GM12872 (cell line): ENCODE results near the gene LZTS3.

Source experiments
- TF ChIP-seq, protein P1 (sequence below): IDR thresholded peaks from 3 replicates; pipeline ENCODE4 v1.5.1; 2011; ENCODE audit warnings: low read depth, mild to moderate bottlenecking, low read length, moderate library complexity; ENCODE audit not compliant: insufficient read depth

The LZTS3 gene

DNA sequence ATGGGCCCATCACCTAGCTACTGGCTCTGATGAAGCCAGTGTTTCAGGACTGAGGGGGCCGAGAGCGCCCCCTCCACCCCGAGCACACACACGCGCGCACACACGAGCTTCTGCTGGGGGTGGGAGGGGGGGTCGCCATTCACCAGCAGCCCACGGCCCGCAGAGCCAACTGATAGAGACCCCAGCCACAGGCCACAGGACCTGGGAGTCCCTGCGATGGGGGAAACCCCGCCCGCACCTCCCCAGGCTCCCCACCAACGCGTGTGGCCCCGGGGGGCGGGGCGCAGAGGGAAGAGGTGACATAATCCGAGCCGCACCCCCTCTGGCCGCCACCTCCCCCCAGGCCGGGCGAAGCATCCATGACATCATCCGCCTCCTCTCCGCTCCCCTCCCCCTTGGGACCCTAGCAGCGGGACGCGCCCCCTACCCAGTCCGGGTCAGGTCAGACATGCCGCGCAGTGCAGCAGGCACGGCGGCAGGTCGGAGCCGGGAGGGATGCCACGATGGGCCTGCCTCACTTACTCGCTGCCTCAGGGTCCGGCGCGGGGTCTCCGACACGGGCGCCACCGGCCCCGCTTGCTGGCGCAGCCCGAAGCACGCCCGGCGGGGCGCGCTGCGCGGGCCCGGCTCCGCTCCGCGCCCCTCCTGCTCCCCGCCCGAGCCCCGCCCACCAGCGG, at the start of gene LZTS3:
TSS of gene LZTS3 (minus strand) at position 617 of the 677 bp plus-strand sequence. CDS start 6,386 bp downstream, outside the sequence.
- TF ChIP-seq, protein P1, sequence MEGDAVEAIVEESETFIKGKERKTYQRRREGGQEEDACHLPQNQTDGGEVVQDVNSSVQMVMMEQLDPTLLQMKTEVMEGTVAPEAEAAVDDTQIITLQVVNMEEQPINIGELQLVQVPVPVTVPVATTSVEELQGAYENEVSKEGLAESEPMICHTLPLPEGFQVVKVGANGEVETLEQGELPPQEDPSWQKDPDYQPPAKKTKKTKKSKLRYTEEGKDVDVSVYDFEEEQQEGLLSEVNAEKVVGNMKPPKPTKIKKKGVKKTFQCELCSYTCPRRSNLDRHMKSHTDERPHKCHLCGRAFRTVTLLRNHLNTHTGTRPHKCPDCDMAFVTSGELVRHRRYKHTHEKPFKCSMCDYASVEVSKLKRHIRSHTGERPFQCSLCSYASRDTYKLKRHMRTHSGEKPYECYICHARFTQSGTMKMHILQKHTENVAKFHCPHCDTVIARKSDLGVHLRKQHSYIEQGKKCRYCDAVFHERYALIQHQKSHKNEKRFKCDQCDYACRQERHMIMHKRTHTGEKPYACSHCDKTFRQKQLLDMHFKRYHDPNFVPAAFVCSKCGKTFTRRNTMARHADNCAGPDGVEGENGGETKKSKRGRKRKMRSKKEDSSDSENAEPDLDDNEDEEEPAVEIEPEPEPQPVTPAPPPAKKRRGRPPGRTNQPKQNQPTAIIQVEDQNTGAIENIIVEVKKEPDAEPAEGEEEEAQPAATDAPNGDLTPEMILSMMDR, result no peak; the same call in 2 of the 3 replicates

DNA sequence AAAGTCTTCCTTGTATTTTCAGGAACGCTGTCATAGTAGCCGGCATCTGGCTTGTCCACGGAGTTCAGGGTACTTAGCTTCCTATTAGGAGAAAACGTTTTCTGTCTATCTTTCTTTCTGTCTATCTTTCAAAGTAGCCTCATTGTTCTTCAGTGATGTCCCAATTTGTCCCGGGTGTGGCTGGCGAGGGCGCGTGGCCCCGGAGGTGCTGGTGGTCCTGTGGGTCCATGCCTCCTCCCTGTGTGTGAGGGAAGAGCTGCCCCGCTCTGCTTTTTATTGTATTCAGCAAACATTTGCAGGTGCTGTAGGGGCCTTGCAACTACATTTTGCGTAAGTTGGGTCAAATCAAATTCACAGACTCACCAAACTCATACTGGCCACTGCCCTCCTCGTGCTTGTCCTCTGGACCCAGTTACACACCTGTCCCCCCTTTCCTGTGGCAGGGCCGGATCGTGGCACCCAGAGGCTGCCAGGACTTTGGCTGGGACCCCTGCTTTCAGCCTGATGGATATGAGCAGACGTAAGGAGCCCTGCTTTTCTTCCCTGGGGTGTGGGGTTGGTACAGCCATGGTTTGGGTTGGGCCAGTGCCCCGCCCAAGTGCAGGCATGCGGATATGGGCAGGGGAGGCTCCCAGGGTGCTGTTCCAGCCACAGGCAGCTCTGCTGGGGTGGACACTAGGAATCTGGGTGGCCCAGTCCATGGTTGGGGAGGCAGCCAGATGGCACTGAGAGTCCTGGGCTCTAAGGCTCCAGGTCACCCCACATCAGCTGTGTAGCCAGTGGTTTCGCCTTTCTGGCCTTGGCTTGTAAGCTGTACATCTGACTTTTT, 48.3 kb upstream of the LZTS3 start:
- TF ChIP-seq, protein P1, result no peak

DNA sequence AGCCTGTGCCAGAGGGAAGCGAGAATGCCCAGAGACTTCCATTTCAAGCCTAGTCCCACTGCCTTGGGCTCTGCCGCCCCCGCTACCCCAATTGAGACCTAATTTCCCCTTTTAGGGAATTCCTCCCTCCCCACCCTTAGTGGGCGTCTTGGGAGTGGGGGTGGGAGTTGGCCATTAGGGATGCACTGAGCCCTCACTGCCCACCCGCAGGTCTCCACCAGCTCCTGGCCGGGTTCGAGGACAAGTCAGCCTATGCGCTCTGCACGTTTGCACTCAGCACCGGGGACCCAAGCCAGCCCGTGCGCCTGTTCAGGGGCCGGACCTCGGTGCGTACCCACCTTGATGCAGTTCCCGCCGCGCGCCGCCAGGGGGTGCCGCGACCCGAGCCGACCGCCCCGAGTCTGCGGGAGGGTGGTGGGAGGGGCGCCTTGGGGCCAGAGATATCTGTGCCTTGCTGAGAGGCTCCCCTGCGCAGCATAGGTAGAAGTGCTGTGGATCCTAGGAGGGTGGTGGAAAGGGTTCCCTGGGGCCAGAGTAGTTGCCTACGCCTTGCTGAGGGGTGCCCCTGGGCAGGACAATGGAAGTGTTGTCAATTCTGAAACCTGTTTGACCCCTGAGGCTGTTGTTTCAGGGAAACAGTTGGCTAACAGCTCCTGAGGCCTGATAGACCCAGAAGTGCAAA, 45.1 kb upstream of the LZTS3 start:
- TF ChIP-seq, protein P1, result peak; percentile 85

DNA sequence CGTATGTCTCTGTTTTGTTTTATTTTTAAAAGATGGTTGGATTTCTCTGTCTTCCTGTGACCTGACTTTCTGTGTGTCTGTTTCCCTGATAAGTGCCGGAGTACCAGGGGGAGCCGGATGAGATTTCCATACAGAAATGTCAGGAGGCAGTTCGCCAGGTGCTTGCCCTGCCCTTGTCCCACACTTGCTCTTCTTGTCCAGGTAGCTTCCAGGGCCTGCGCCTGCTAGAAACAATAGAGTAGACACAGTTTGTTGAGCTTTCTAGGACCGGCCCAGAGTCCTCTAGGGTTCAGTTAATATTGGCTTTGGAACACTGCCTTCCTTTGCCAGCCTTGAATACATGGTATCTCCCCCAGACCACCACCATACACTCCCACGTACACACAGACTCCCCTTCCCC, 39.9 kb upstream of the LZTS3 start:
- TF ChIP-seq, protein P1, result no peak

DNA sequence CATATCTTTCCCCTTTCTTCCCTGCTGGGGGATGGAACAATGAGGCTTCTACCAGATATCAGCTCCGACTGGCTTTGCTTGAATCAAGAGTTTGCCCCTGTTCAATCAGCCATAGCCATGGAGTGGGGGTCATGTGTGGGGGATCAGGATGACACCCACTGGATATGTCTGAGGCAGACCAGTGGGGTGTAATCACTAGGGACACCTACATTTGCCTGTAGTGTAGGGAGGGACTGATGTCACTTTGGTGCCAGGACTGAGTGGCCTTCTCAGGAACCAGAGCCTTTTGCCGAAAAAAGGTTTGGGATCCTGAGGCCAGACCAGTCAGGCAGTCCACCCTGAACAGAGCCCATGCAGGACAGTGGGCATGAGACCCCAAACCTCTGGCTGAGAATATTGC, 37.0 kb upstream of the LZTS3 start:
- TF ChIP-seq, protein P1, result no peak

DNA sequence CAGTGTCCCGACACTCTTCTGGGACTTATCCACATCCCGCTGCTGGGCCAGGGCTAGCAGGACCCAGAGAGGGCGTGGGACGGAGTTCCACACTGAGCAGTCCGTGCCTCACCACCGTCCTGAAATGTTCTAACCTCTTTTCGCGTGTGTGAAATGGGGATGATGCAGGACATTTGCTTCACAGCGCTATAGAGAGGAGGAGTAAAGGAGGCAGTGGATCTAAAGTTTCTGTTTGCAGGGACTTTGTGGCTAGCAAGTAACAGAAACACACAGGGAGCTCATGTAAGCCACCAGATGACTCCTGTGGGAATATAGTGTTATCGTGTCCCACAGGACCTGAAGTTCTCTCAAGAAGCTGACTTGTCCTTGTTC, 36.6 kb upstream of the LZTS3 start:
- TF ChIP-seq, protein P1, result no peak

DNA sequence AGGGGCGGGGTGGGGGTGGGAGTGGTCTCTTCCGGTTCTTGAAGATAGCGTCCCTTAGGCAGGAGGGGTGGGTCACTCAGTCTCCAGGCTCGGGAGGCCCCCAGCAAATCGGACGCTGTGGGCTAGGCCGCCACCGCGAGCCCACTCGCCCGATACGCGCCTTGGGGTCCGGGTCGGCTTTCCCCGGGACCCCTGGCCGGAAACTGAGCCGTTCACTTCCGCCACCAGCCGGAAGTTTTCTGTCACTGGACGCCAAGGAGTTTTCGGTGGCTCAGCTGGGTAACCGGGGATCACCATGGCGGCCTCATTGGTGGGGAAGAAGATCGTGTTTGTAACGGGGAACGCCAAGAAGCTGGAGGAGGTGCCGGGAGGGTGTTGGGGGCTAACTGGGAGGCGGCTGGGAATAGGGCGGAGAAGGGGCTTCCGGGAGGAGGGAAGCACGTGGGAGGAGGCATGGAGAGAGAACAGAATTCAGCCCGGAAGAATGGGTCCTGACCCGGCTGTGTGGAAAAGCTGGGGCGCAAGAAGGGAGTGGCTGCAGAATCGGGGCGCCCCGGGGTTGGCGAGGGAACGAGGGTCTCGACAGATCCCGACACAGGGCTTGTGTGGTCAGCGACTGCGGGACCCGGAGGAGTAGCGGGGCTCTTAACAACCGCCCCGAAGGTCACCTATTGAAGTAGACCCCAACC, 36.1 kb upstream of the LZTS3 start, which contains the start of gene ITPA:
TSS of gene ITPA (plus strand) at position 242 of the 689 bp plus-strand sequence. CDS start at position 296, 54 bp downstream.
- TF ChIP-seq, protein P1, result no peak
